Glomerular endothelial cell (primary cell): Measurements from ENCODE around the gene CUL1. TPM values are rescaled to one million over a fixed set of nuclear protein-coding genes. Genes with fewer than 3 reads are reported as not detected.
A peak's percentile ranks its signal among the peaks of the same experiment; 100 is the strongest.

Experiments used
- DNase-seq: peaks from one replicate; pipeline ENCODE4 v3.0.0-alpha.2; 2011; ENCODE audit warnings: low read depth, low spot score; ENCODE audit errors: extremely low read depth
- total RNA-seq: library from RNA; depleted of rRNA; stranded (reverse); fragments of >200 nt; gene quantifications from 2 replicates; pipeline ENCODE4 v1.2.3, GENCODE V29; 2015

CUL1 gene
- total RNA-seq, 1 donor from 2014 or later = 47.0 TPM

GRCh38 chr7:148750442-148751355, 52.0 kb downstream of the CUL1 start:
- no peak for DNase-seq

GRCh38 chr7:148753224-148753623, 54.5 kb downstream of the CUL1 start:
- DNase-seq = no peak

GRCh38 chr7:148754912-148755311, 56.2 kb downstream of the CUL1 start:
- no peak for DNase-seq

GRCh38 chr7:148761499-148762278, 63.0 kb downstream of the CUL1 start:
- DNase-seq = no peak

GRCh38 chr7:148763622-148764021, 64.9 kb downstream of the CUL1 start:
- DNase-seq = no peak

GRCh38 chr7:148770004-148770403, 71.3 kb downstream of the CUL1 start:
- DNase-seq = no peak

GRCh38 chr7:148772297-148773089, 73.8 kb downstream of the CUL1 start:
- peak; percentile 34 for DNase-seq

- no peak for DNase-seq
These were observed 74.6 kb downstream of the CUL1 start for GRCh38 chr7:148773334-148773733.

GRCh38 chr7:148774471-148774870, 75.8 kb downstream of the CUL1 start:
- DNase-seq = no peak

- DNase-seq = no peak
These were observed 84.2 kb downstream of the CUL1 start for GRCh38 chr7:148782757-148783456.

- DNase-seq = no peak
These were observed 85.3 kb downstream of the CUL1 start for GRCh38 chr7:148783801-148784527.

- no peak for DNase-seq
These were observed 89.0 kb downstream of the CUL1 start for GRCh38 chr7:148787571-148788295.

- DNase-seq = no peak
These were observed 90.5 kb downstream of the CUL1 start for GRCh38 chr7:148789220-148789619.

- DNase-seq = no peak
These were observed 91.5 kb downstream of the CUL1 start for GRCh38 chr7:148790131-148790726.

GRCh38 chr7:148790850-148791249, 92.1 kb downstream of the CUL1 start:
- no peak for DNase-seq

- DNase-seq = no peak
These were observed 92.8 kb downstream of the CUL1 start for GRCh38 chr7:148791546-148791945.

- DNase-seq = no peak
These were observed 94.9 kb downstream of the CUL1 start for GRCh38 chr7:148793590-148793989.

- no peak for DNase-seq
These were observed 95.8 kb downstream of the CUL1 start for GRCh38 chr7:148794476-148794875.

- no peak for DNase-seq
These were observed 98.1 kb downstream of the CUL1 start for GRCh38 chr7:148796841-148797240.
